Activated CD8-positive, alpha-beta memory T cell treated with anti-CD3 and anti-CD28 coated beads, Interleukin-2, amount 50 U/mL, for 4 hours (primary cell): ENCODE data around the gene TFIP11.

Source experiments
- DNase-seq: peaks from one replicate; pipeline ENCODE4 v3.0.0-alpha.2; 2020

TFIP11 gene

DNA sequence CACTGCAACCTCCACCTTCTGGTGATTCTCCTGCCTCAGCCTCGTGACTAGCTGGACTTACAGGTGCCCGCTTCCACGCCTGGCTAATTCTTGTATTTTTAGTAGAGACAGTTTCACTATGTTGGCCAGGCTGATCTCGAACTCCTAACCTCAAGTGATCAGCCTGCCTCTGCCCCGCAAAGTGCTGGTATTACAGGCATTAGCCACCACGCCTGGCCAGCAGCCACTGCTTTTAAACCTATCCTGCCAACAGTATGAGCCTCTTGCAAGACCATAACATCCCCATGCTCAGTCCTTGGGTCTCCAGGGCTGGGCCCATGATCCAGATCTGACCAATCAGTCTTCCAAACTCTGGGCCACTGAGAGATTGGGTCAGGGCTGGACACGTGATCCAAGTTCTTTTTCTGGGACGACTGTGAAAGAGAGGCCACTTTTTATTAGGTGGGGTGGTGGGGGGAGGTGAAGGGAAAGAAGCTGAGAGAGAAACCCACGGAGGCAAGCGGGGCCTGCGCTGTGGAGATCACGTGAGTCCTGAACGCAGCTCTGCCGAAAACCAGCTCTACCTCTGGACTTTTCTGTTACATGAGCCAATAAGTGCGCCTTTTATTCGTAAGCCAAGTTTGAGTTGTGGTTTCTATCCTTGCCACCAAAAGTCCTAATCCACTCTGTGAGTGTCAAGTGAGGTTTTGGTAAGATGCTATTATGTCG, 65.3 kb downstream of the TFIP11 start:
- DNase-seq, result no peak

DNA sequence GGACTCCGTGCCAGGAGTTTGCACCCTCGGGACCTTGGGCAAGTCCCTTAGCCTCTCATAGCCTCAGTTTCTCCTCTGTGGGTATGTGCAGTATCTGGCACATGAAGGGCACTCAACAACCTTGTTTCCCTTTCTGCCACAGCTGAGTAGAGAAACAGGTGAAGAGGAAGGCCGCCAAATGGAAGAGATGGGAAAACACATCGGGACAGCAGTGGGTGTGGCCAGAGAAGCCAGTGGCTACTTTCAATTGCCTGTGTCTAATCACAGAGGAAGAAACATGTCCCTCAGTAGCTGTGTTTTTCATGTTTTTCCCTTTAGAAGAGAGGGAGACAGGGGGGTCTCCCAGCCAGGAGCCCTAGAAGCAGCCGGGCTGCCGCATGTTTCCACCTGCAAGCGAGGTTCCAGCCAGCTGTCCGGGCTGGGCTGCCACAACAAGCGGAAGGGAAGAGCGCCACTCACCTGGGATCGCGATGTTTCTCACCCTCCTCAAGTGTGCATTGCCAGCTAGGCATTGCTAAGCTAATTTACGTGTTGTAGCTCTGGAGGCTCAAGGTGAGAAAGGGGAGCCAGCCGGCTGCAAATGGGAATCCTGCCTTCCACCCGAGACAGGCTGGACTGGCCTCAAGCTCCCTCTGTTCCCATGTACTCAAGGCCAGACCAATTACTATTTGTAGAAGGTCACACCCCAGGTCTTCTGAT, 66.5 kb downstream of the TFIP11 start:
- no peak for DNase-seq

DNA sequence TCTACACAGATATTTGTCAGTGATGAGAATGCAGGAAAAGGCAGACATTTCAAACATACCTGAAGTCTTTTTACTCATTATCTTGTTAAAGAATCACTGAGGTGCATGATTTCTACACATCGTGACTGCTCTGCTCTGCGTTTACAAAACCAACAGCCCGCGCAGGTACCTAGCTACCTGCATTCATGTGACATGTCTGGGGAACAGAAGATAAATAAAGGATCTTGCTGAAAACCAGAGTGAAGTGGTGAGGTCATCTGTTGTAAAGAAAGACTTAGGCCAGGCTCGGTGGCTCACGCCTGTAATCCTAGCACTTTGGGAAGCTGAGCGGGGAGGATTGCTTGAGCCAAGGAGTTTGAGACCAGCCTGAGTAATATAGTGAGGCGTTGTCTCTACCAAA, 67.5 kb downstream of the TFIP11 start:
- DNase-seq, result no peak

DNA sequence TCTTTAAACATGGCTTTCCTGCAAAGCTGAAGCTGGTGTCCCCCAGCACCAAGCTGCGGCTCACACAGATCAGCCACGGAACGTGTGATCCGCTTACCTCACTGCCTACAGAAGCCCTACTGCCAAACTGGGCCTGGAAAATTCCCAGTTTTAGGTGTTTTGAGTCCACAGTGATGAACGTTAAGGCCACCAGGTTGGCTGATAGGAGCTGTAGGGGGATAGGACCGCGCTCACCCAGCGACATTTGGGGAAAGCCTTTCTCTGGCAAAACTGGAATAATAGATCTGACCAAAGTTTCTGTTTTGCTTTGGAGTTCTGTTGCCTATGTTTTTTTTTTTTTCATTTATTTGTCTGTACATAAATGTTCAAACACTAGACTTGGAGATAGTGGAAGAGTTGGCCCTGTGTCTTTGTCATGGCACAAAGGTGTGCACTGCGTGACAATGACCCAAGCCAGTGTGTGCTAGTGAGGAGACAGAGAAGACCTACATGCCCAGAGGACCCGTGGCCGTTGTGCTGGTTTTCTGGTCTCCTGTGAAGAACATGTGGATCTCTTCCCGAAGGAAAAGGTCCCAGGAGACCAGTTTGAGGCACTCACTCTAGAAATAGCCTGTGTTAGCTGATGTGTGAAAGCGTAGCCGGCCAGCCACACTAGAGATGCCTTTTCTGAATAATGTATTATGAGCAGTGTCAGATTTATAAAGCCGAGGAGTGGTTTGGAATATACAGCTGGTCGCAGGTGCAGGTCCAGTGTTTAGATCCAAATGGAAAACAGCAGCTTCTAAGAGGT, 68.2 kb downstream of the TFIP11 start:
- DNase-seq, result no peak

DNA sequence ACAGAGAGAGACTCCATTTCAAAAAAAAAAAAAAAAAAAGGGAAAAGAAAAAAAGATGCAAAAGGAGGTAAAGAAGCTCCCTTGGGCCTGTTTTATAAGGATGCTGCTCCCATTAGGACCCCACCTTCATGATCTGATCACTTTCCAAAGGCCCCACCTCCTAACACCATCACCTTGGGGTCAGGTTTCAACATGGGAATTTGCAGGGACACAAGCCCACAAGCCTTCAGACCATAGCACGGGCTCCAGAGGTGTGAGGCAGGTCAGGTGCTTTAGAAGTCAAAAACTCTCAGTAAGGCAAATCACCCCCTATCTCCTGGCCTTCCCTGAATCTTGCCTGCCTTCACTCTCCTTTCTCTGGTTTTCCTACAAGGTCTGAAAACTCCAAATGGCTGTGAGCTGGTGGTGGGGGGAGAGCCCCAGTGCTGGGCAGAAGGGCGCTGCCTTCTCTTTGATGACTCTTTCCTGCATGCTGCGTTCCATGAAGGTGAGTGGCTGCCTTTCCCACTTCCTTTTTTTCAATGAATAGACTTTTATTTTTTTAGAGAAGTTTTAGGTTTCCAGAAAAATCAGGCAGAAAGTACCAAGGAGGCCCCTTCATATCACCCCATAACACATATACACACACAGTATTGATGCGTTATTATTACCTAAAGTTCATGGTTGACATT, 70.1 kb downstream of the TFIP11 start:
- no peak for DNase-seq
